NCI-H1105 treated with DMSO at 0.1 percent for 48 hours (cell line): ENCODE results near the gene FNBP1L.
"Not testable (repeated sequence)": the region's sequence is repeated elsewhere in the genome, so short reads cannot be mapped to it uniquely, and the experiment has no call there.

ENCODE experiments used
- DNase-seq: peaks from one replicate; lab custom pipeline; 2025; lab: John Stamatoyannopoulos, UW

The FNBP1L gene

DNA sequence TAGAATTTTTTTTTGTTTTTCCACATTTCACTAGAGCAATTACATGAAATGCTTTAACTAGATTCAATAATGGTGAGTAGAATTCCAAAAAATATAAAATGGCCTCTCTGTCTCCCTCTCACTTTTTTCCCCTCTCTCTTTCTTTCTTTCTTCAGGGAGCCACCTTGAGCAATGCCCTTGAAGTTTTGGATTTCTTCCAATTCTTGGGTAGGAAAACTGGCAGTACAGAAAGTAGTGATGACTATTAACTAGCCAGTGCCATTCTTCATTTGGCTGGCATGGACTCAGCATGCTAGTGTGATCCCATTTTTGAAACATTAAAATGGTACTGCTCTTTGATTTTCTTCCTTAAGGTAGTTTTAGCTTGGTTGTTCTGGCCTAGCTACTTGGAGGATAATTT lies 4.5 kb upstream of the FNBP1L start:
- peak; percentile 59 for DNase-seq

DNA sequence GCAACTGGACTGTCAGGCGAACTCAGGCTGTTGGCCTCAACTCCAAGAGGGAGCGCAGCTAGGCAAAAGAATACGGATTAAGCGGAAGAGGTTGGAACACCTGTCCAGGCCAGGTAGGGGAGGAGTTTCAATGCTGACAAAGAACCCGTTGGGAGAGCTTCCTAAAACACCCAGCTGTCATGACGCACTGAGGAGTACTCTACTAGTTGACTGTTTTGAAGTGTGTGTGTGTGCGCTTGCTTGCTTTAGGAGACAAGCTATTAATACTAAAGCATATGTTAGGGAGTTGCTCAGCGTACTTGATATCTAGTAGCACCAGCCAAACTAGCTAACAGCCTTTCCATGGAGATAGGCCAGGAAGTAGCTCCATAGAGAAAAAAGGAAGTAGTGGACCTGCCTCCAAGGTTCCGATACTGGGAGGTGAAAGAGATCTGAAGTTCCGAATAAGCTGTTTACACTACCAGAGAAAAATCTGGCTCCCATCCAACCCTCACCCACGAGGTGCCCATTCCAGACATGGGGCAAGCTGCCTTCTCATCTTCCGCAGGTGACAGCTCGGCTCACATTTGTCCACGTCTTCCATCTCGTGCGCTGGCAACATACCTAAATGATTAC lies 974 bp upstream of the FNBP1L start:
- peak; percentile 85 for DNase-seq

- peak; percentile 74 for DNase-seq
Observed at GRCh38 chr1:93448292-93448982, 519 bp downstream of the FNBP1L start.

DNA sequence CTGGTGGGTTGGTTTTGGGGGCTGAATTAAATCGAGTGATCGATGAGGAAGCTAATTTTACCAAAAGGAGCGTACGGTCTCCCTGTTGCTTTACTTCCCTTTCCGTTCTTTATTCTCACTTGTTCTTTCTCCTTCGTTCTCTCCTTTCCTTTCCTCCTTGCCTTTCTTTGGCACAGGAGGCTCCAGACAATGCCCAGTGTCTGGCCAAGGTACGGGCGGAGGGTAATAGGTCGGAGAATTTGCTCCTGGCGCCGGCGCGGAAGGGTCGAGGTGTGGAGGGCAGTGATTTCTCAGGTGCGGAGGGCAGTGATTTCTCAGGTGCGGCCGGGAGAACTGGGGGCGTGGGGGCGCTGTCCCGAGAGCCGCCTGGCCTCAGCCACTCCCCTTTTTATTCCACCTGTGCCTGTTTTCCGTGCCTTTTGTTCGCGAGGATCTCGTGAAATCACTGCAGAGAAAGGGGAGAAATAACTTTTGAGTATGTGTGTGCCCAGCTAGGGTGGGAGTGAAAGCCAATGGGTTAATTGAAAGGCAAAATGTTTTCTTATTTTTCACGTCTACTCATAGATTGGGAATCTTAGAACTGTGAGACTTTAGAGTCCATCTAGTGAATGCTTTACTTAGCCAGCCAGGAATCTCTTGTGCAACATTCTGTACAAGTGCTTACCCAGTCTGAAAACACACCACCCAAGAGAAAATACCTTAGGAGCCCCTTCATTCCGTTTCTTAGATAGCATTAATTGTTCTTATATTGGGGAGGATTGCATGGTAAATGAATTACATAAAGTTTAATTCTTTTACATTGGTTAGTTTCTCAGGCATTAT lies 1.3 kb downstream of the FNBP1L start:
- DNase-seq = peak; percentile 59

DNA sequence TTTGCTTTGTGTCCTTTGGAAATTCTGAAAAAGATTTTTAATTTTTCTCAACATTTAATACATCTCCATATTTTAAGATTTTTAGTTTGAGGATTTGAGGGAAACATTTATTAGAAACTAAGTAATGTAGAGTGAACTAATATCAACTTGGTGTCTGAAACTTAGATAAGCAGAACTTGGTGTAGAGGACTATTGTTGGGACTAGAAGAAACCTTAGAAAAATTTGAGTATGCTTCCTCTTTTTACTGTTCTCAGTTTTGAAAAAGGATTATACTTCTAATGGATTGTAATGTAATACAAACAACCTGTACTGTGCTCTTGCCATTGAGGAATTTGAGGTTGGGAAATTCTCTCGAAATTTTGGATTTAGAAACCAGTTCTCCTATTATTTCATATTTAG lies 2.4 kb downstream of the FNBP1L start:
- DNase-seq = no peak

DNA sequence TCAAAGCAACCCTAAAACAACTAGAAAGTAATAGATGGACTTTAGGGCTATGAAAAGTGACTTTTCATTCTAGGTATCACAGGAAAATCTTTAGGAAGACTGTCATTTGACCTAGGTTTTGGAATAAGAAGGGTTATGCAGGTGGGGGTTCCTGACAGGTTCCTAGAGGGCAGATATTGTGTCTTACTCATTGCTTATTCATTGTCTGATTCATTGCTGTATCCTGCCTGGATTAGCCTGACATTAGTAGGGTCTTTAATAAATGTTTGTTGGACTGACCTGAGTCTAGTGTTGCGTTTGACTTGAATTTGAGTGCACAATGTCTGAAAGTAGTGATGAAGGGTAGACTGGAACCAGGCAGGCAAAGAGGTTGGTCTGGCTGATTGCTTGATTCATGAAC lies 6.0 kb downstream of the FNBP1L start:
- no peak for DNase-seq

DNA sequence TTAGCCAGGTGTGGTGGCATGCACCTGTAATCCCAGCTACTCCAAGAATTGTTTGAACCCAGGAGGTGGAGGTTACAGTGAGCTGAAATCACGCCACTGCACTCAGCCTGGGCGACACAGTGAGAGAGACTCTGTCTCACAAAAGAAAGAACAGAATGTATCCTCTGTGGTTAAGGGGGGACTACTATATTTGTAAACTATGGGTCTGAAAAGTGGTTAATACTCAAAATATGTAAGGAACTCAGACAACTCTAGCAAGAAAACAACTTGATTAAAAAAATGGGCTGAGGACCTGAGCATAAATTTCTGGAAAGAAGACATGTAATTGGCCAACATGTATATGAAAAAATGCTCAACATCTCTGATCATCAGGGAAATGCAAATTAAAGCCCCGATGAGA lies 11.2 kb downstream of the FNBP1L start:
- no peak for DNase-seq

DNA sequence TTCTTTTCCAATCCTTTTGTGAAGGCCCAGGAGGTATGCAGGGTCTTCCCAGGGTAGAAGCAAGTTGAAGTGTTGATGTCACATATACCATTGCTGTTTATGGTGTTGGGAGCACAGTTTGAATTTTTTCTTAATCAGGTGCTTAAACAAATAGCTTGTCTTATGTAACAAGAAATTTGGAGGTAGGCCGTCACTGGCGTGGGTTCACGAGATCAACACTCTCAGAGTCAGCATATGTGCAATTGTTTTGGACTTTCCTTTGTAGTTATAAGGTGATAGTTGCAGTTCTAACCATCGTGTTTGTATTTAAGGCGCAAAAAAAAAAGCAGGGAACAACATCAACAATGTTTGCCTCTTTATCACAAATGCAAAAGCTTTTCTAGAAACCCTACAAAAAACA lies 13.3 kb downstream of the FNBP1L start:
- no peak for DNase-seq

GRCh38 chr1:93463960-93464359 lies 16.0 kb downstream of the FNBP1L start:
- no peak for DNase-seq

DNA sequence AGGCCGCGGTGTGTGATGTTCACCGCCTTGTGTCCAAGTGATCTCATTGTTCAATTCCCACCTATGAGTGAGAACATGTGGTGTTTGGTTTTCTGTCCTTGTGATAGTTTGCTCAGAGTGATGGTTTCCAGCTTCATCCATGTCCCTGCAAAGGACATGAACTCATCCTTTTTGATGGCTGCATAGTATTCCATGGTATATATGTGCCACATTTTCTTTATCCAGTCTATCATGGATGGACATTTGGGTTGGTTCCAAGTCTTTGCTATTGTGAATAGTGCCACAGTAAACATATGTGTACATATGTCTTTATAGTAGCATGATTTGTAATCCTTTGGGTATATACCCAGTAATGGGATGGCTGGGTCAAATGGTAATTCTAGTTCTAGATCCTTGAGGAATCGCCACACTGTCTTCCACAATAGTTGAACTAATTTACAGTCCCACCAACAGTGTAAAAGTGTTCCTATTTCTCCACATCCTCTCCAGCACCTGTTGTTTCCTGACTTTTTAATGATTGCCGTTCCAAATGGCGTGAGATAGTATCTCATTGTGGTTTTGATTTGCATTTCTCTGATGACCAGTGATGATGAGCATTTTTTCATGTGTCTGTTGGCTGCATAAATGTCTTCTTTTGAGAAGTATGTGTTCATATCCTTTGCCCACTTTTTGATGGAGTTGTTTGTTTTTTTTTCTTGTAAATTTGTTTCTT lies 17.6 kb downstream of the FNBP1L start:
- DNase-seq = not testable (repeated sequence)

DNA sequence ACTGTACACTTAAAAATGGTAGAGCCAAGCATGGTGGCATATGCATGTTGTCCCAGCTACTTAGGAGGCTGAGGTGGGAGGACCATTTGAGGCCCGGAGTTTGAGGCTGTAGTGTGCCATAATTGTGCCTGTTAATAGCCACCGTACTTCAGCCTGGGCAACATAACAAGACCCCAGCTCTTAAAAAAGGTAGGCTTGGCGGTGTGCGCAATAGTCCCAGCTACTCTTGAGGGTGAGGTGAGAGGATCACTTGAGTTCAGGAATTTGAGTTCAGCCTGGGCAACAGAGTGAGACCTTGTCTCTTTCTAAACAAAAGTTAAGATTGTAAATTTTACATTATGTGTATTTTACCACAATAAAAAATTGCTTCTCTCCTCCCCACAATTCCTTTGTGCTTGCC lies 19.7 kb downstream of the FNBP1L start:
- no peak for DNase-seq

DNA sequence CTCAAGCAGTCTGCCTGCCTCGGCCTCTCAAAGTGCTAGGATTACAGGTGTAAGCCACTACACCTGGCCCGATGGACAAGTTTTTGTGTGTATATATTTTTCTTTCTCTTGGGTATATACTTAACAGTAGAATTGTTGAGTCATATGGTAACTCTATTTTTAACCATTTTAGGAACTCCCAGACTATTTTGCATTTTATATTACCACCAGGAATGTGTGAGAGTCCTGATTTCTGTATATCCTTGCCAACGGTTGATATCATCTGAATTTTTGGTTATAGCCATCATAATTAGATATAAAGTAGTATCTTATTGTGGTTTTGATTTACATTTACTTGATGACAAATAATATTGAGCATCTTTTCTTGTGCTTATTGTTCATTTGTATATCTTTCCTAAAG lies 20.7 kb downstream of the FNBP1L start:
- no peak for DNase-seq

DNA sequence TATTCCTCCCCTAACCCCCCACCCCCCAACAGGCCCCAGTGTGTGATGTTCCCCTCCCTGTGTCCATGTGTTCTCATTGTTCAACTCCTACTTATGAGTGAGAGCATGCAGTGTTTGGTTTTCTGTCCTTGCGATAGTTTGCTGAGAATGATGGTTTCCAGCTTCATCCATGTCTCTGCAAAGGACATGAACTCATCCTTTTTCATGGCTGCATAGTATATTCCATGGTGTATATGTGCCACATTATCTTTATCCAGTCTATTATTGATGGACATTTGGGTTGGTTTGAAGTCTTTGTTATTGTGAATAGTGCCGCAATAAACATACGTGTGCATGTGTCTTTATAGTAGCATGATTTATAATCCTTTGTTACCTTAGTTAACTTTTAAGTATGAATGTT lies 21.3 kb downstream of the FNBP1L start:
- not testable (repeated sequence) for DNase-seq

- DNase-seq = no peak
Observed at GRCh38 chr1:93471284-93471683, 23.4 kb downstream of the FNBP1L start.

GRCh38 chr1:93471911-93472310 lies 24.0 kb downstream of the FNBP1L start:
- no peak for DNase-seq

DNA sequence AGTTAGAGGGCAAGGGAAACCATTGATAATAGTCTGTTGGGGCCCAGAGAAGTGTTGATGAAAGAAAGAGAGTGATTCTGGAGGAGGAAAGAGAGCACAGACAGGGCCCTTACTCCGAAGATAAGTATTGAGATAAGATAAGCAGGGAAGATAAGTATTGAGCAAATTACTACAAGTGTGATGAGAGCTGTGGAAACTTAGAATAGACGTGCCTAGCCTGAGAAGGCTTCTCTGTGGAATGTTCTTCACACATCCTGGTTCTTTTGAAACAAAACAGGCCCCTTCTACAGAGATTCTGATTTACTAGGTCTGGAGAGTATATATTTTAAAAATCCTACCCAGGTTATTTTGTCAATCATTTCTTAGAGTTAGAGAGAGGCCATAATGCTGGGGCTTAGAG lies 26.4 kb downstream of the FNBP1L start:
- DNase-seq = no peak

GRCh38 chr1:93475681-93476080 lies 27.8 kb downstream of the FNBP1L start:
- no peak for DNase-seq

- not testable (repeated sequence) for DNase-seq
Observed at GRCh38 chr1:93479133-93479745, 31.3 kb downstream of the FNBP1L start.

DNA sequence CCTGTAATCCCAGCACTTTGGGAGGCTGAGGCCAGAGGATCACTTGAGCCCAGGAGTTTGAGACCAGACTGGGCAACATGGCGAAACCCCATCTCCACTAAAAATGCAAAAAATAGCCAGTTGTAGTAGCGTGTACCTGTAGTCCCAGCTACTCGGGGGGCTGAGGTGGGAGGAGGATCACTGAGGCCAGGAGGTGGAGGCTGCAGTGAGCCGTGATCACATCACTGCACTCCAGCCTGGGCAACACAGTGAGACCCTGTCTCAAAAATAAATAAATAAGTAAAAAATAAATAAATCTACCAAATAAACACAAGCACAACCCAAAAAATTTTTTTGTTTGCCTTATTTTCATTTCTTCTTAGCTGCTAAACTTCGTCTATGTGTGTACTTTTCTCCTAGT lies 34.0 kb downstream of the FNBP1L start:
- DNase-seq = not testable (repeated sequence)

DNA sequence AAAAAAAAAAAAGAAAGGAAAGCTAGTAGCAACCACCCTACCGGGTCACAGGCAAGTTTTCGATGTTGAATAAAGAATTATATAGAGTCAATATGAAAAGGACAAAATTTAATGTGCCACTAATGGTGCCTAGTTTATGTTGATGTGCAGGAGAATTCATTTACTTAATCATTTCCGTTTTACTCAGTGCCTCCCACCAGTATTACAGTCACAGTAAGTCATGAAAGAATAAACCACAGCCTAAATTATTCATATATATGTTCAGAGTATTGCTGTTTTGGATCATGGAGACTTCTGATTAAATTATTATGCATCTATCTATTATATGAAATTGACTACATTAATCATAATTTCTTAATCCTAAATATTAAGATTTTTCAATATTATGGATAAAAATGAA lies 35.3 kb downstream of the FNBP1L start:
- no peak for DNase-seq

GRCh38 chr1:93483606-93484005 lies 35.7 kb downstream of the FNBP1L start:
- no peak for DNase-seq

DNA sequence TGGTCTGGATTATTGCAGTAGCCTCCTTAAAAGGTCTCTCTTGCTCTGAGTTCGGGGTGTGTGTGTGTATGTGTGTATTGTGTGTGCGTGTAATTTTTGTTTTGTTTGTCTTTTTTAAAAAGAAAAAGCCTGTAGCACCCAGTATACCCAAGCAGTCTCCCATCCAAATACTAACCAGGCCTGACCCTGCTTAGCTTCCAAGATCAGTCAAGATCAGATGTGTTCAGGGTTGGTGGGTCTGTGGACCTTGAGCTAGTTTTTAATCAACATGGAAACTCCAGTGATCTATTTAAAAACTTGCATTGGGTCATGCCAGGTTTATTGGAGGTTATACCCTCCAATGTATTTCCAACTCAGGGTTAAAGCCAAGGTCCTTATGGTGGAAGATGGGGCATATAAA lies 40.3 kb downstream of the FNBP1L start:
- no peak for DNase-seq
